Endothelial cell of umbilical vein (primary cell): Measurements from ENCODE around the gene ANKRD39.

ENCODE experiments used
- CTCF ChIP-seq, 2 donors: IDR thresholded peaks; 1 replicate in 1 of 2; 2 replicates in 1 of 2; pipeline ENCODE4 v1.5.1; 2011; ENCODE audit warnings: low read length in 2 of 2, mild to moderate bottlenecking in 2 of 2, moderate library complexity in 2 of 2, control low read depth in 1 of 2, inconsistent platforms in 1 of 2, low read depth in 1 of 2; ENCODE audit not compliant: insufficient read depth in 1 of 2; ENCODE audit errors: extremely low read depth in 1 of 2
- EZH2 ChIP-seq: IDR thresholded peaks from 2 replicates; pipeline ENCODE4 v1.6.1; 2012; ENCODE audit warnings: borderline replicate concordance, low read depth, mild to moderate bottlenecking, moderate library complexity, low read length, inconsistent platforms; ENCODE audit not compliant: severe bottlenecking
- FOS ChIP-seq: IDR thresholded peaks from 2 replicates; pipeline ENCODE4 v1.6.1; 2011; ENCODE audit warnings: mild to moderate bottlenecking, low read length, moderate library complexity, borderline replicate concordance; ENCODE audit not compliant: insufficient read depth
- POLR2A ChIP-seq: IDR thresholded peaks from 2 replicates; pipeline ENCODE4 v1.6.1; 2012; ENCODE audit warnings: low read depth, mild to moderate bottlenecking, control low read depth, low read length
- POLR2AphosphoS5 ChIP-seq: IDR thresholded peaks from 2 replicates; pipeline ENCODE4 v1.6.1; 2012; ENCODE audit warnings: low read depth, mild to moderate bottlenecking, control low read depth, low read length, moderate library complexity; ENCODE audit not compliant: insufficient read depth

- TF ChIP-seq POLR2A, result no peak
- no peak for TF ChIP-seq EZH2
- no peak for TF ChIP-seq CTCF (IDR thresholded peaks at IDR 0.05; ENCODE audit: extremely low read depth in 1 of 2, insufficient read depth in 1 of 2, low read depth in 1 of 2, low read length in 2 of 2)
- TF ChIP-seq FOS, result no peak
- no peak for TF ChIP-seq POLR2AphosphoS5
Measured at GRCh38 chr2:96877631-96878092, 19.8 kb upstream of the ANKRD39 start.
